Mesendoderm (in vitro differentiated cells): ENCODE data around the gene TMEM200B.
A peak's percentile ranks its signal among the peaks of the same experiment; 100 is the strongest.

ENCODE experiments used
- DNase-seq: peaks from one replicate; pipeline ENCODE4 v3.0.0; 2013
- H2AK5ac ChIP-seq: 2 replicates; pipeline ENCODE4 v1.6.1; 2013; ENCODE audit warnings: low read length, inconsistent platforms
- H2BK120ac ChIP-seq: 2 replicates; pipeline ENCODE4 v1.6.1; 2013; ENCODE audit warnings: low read depth, mild to moderate bottlenecking, low read length, moderate library complexity, mixed read lengths
- H2BK15ac ChIP-seq: replicated peaks from 2 replicates; pipeline ENCODE4 v1.6.1; 2013; ENCODE audit warnings: low read depth, mild to moderate bottlenecking, moderate library complexity
- H2BK5ac ChIP-seq: 2 replicates; pipeline ENCODE4 v1.6.1; 2013; ENCODE audit warnings: low read length, inconsistent platforms
- H3K18ac ChIP-seq: 2 replicates; pipeline ENCODE4 v1.6.1; 2013; ENCODE audit warnings: mild to moderate bottlenecking, low read length, mixed read lengths
- H3K23ac ChIP-seq: one replicate; pipeline ENCODE4 v1.6.1; 2013; ENCODE audit warnings: low read length
- H3K27ac ChIP-seq: 2 replicates; pipeline ENCODE4 v1.5.1; 2013; ENCODE audit warnings: low read depth, mild to moderate bottlenecking, inconsistent platforms, low read length, moderate library complexity
- H3K27me3 ChIP-seq: 2 replicates; pipeline ENCODE4 v1.6.1; 2013; ENCODE audit warnings: low read length, control low read depth, mild to moderate bottlenecking, inconsistent platforms; ENCODE audit not compliant: insufficient read depth, poor library complexity
- H3K36me3 ChIP-seq: 2 replicates; pipeline ENCODE4 v1.6.1; 2013; ENCODE audit warnings: low read length, inconsistent platforms; ENCODE audit not compliant: control insufficient read depth, insufficient read depth
- H3K4ac ChIP-seq: one replicate; pipeline ENCODE4 v1.6.1; 2013; ENCODE audit warnings: low read depth, mild to moderate bottlenecking, low read length, moderate library complexity
- H3K4me1 ChIP-seq: 2 replicates; pipeline ENCODE4 v1.6.1; 2013; ENCODE audit warnings: low read depth, low read length, inconsistent platforms; ENCODE audit not compliant: control insufficient read depth
- H3K4me2 ChIP-seq: 2 replicates; pipeline ENCODE4 v1.6.1; 2013; ENCODE audit warnings: low read length
- H3K4me3 ChIP-seq: 2 replicates; pipeline ENCODE4 v1.5.1; 2013; ENCODE audit warnings: mild to moderate bottlenecking, low read length
- H3K56ac ChIP-seq: one replicate; pipeline ENCODE4 v1.6.1; 2013; ENCODE audit warnings: low read length
- H3K79me1 ChIP-seq: 2 replicates; pipeline ENCODE4 v1.6.1; 2013; ENCODE audit warnings: low read length, inconsistent platforms
- H3K79me2 ChIP-seq: 2 replicates; pipeline ENCODE4 v1.6.1; 2013; ENCODE audit warnings: mild to moderate bottlenecking, low read length; ENCODE audit not compliant: control insufficient read depth, insufficient read depth
- H3K9ac ChIP-seq: 2 replicates; pipeline ENCODE4 v1.6.1; 2013; ENCODE audit warnings: low read length, inconsistent platforms
- H4K5ac ChIP-seq: one replicate; pipeline ENCODE4 v1.6.1; 2013; ENCODE audit warnings: low read length
- H4K8ac ChIP-seq: one replicate; pipeline ENCODE4 v1.6.1; 2013; ENCODE audit warnings: low read depth, mild to moderate bottlenecking, control low read depth, low read length, moderate library complexity
- WGBS: extraction: QIAGEN DNeasy Blood & Tissue Kit; methylation state at CpG from one replicate; pipeline ENCODE4 v1.1.7; 2013; ENCODE audit warnings: low lambda C conversion rate, missing lambda C conversion rate; ENCODE audit not compliant: insufficient coverage; ENCODE audit errors: extremely low coverage; 5-methylcytosine and 5-hydroxymethylcytosine counted together

TMEM200B gene

GRCh38 chr1:29120947-29121485 is 2.7 kb downstream of the TMEM200B start:
- Histone ChIP-seq H3K4me1 (no peaks in the 10 kb centered on the region), H3K4me2 (no peak overlapping the region), H3K27me3 (no peaks in the 10 kb centered on the region), H2BK15ac (no peak overlapping the region), H3K79me2 (no peaks in the 10 kb centered on the region), H3K56ac (peak overlapping the region; percentile 83), H2BK120ac (no peak overlapping the region), H3K36me3 (peaks cover 2% of the 10 kb centered on the region), H3K4ac (no peak overlapping the region), H3K18ac (peak overlapping the region; percentile 86), H3K9ac (peak overlapping the region; percentile 94), H3K23ac (no peak overlapping the region), H4K5ac (no peak overlapping the region), H3K27ac (no peak overlapping the region), H3K4me3 (no peak overlapping the region), H3K79me1 (no peaks in the 10 kb centered on the region), H4K8ac (no peak overlapping the region), H2BK5ac (no peak overlapping the region), H2AK5ac (no peak overlapping the region)
- DNase-seq: peak; percentile 89
- no CpG with 5 or more reads among the region's 42 CpGs for WGBS

GRCh38 chr1:29120367-29120766 is 3.3 kb downstream of the TMEM200B start:
- no CpG with 5 or more reads among the region's 6 CpGs for WGBS
- H3K4me2 ChIP-seq: no peak overlapping the region
- H3K27ac ChIP-seq: no peak overlapping the region
- no peak overlapping the region for H3K4me3 ChIP-seq
- no peak overlapping the region for H3K18ac ChIP-seq
- DNase-seq: no peak
- H3K9ac ChIP-seq: no peak overlapping the region
- no peak overlapping the region for H2BK5ac ChIP-seq
- peaks cover 2% of the 10 kb centered on the region for H3K36me3 ChIP-seq
- H3K79me1 ChIP-seq: no peaks in the 10 kb centered on the region
- H4K5ac ChIP-seq: no peak overlapping the region
- H3K56ac ChIP-seq: no peak overlapping the region
- H2BK120ac ChIP-seq: no peak overlapping the region
- H4K8ac ChIP-seq: no peak overlapping the region
- no peak overlapping the region for H3K4ac ChIP-seq
- no peaks in the 10 kb centered on the region for H3K27me3 ChIP-seq
- no peaks in the 10 kb centered on the region for H3K79me2 ChIP-seq
- H2BK15ac ChIP-seq: no peak overlapping the region
- no peaks in the 10 kb centered on the region for H3K4me1 ChIP-seq
- no peak overlapping the region for H2AK5ac ChIP-seq
- H3K23ac ChIP-seq: no peak overlapping the region

GRCh38 chr1:29119121-29119929 is 4.4 kb downstream of the TMEM200B start:
- no peak overlapping the region for H3K4me3 ChIP-seq
- H2BK5ac ChIP-seq: no peak overlapping the region
- H3K79me2 ChIP-seq: no peaks in the 10 kb centered on the region
- H3K4me2 ChIP-seq: no peak overlapping the region
- no peak overlapping the region for H2AK5ac ChIP-seq
- no peak overlapping the region for H3K18ac ChIP-seq
- H3K27me3 ChIP-seq: no peaks in the 10 kb centered on the region
- H4K8ac ChIP-seq: no peak overlapping the region
- peaks cover 2% of the 10 kb centered on the region for H3K36me3 ChIP-seq
- no peak overlapping the region for H3K9ac ChIP-seq
- H3K23ac ChIP-seq: no peak overlapping the region
- no peak overlapping the region for H3K27ac ChIP-seq
- no peak overlapping the region for H3K4ac ChIP-seq
- no peak for DNase-seq
- no peak overlapping the region for H2BK15ac ChIP-seq
- no peaks in the 10 kb centered on the region for H3K4me1 ChIP-seq
- H3K56ac ChIP-seq: no peak overlapping the region
- H3K79me1 ChIP-seq: no peaks in the 10 kb centered on the region
- WGBS: no CpG with 5 or more reads among the region's 12 CpGs
- H2BK120ac ChIP-seq: no peak overlapping the region
- no peak overlapping the region for H4K5ac ChIP-seq

- Histone ChIP-seq H3K27me3 (no peaks in the 10 kb centered on the region), H2AK5ac (no peak overlapping the region), H2BK5ac (no peak overlapping the region), H3K27ac (no peak overlapping the region), H3K23ac (no peak overlapping the region), H3K4me2 (no peak overlapping the region), H3K9ac (no peak overlapping the region), H3K4me1 (no peaks in the 10 kb centered on the region), H3K79me2 (no peaks in the 10 kb centered on the region), H2BK120ac (no peak overlapping the region), H3K4ac (no peak overlapping the region), H2BK15ac (no peak overlapping the region), H3K18ac (no peak overlapping the region), H3K4me3 (no peak overlapping the region), H3K36me3 (peaks cover 2% of the 10 kb centered on the region), H4K5ac (no peak overlapping the region), H4K8ac (no peak overlapping the region), H3K79me1 (no peaks in the 10 kb centered on the region), H3K56ac (no peak overlapping the region)
- no peak for DNase-seq
- WGBS: no CpG with 5 or more reads among the region's 2 CpGs
Observed at GRCh38 chr1:29117381-29117780, 6.3 kb downstream of the TMEM200B start.

- no peak overlapping the region for H3K4me2 ChIP-seq
- no peaks in the 10 kb centered on the region for H3K79me1 ChIP-seq
- no peak overlapping the region for H4K5ac ChIP-seq
- no peak overlapping the region for H3K23ac ChIP-seq
- DNase-seq: no peak
- no peak overlapping the region for H2AK5ac ChIP-seq
- no peaks in the 10 kb centered on the region for H3K79me2 ChIP-seq
- H2BK15ac ChIP-seq: no peak overlapping the region
- no peak overlapping the region for H3K4ac ChIP-seq
- no peak overlapping the region for H2BK5ac ChIP-seq
- H4K8ac ChIP-seq: no peak overlapping the region
- no peak overlapping the region for H3K9ac ChIP-seq
- H2BK120ac ChIP-seq: no peak overlapping the region
- H3K27ac ChIP-seq: no peak overlapping the region
- H3K27me3 ChIP-seq: no peaks in the 10 kb centered on the region
- H3K4me3 ChIP-seq: no peak overlapping the region
- no peak overlapping the region for H3K56ac ChIP-seq
- no peaks in the 10 kb centered on the region for H3K36me3 ChIP-seq
- WGBS: no CpG with 5 or more reads among the region's 1 CpG
- H3K4me1 ChIP-seq: no peaks in the 10 kb centered on the region
- H3K18ac ChIP-seq: no peak overlapping the region
Observed at GRCh38 chr1:29114654-29115053, 9.0 kb downstream of the TMEM200B start.
